HEK293T (cell line): ENCODE measurements around the gene TRAPPC12.

Source experiments
- ARNT ChIP-seq: fragments of 450-650 bp; IDR thresholded peaks from 2 replicates; pipeline ENCODE4 v1.6.1; 2017; ENCODE audit warnings: mild to moderate bottlenecking
- BHLHE40 ChIP-seq: fragments of 450-650 bp; IDR thresholded peaks from 2 replicates; pipeline ENCODE4 v1.6.1; 2016; ENCODE audit warnings: mild to moderate bottlenecking, moderate library complexity, borderline replicate concordance
- CTBP1 ChIP-seq: fragments of 450-650 bp; IDR thresholded peaks from 2 replicates; pipeline ENCODE4 v1.6.1; 2016; ENCODE audit warnings: borderline replicate concordance
- ELF4 ChIP-seq: fragments of 450-650 bp; IDR thresholded peaks from 2 replicates; pipeline ENCODE4 v1.6.1; 2017; ENCODE audit warnings: antibody characterized with exemption
- FOXA1 ChIP-seq: fragments of 450-650 bp; IDR thresholded peaks from 2 replicates; pipeline ENCODE4 v1.6.1; 2016; ENCODE audit warnings: mild to moderate bottlenecking
- FOXM1 ChIP-seq: fragments of 450-650 bp; IDR thresholded peaks from 2 replicates; pipeline ENCODE4 v1.6.1; 2017; ENCODE audit warnings: mild to moderate bottlenecking, borderline replicate concordance
- HDGF ChIP-seq: fragments of 450-650 bp; IDR thresholded peaks from 2 replicates; pipeline ENCODE4 v1.6.1; 2017; ENCODE audit warnings: antibody characterized with exemption, borderline replicate concordance
- L3MBTL2 ChIP-seq: fragments of 450-650 bp; conservative IDR thresholded peaks from 2 replicates; pipeline ENCODE4 v1.6.1; 2016; ENCODE audit warnings: mild to moderate bottlenecking
- NFRKB ChIP-seq: fragments of 450-650 bp; IDR thresholded peaks from 2 replicates; pipeline ENCODE4 v1.6.1; 2016; ENCODE audit warnings: mild to moderate bottlenecking, moderate library complexity
- PKNOX1 ChIP-seq: fragments of 450-650 bp; IDR thresholded peaks from 2 replicates; pipeline ENCODE4 v1.6.1; 2016
- SP1 ChIP-seq: fragments of 450-650 bp; IDR thresholded peaks from 2 replicates; pipeline ENCODE4 v1.6.1; 2017
- SUZ12 ChIP-seq: fragments of 450-650 bp; IDR thresholded peaks from 2 replicates; pipeline ENCODE4 v1.6.1; 2016; ENCODE audit warnings: mild to moderate bottlenecking
- TARDBP ChIP-seq: fragments of 450-650 bp; IDR thresholded peaks from 2 replicates; pipeline ENCODE4 v1.6.1; 2016
- ZNF384 ChIP-seq: fragments of 450-650 bp; IDR thresholded peaks from 2 replicates; pipeline ENCODE4 v1.6.1; 2016

- TF ChIP-seq SP1, result no peak
- TF ChIP-seq FOXM1, result no peak
- TF ChIP-seq BHLHE40, result no peak
- TF ChIP-seq ARNT, result no peak
- TF ChIP-seq HDGF, result no peak
- TF ChIP-seq PKNOX1, result no peak
- no peak for TF ChIP-seq TARDBP
- no peak for TF ChIP-seq ZNF384
- TF ChIP-seq ELF4, result no peak
- no peak for TF ChIP-seq SUZ12
- no peak for TF ChIP-seq CTBP1
- TF ChIP-seq NFRKB, result no peak
- TF ChIP-seq L3MBTL2, result no peak
- TF ChIP-seq FOXA1, result no peak
These were observed 119.4 kb downstream of the TRAPPC12 start for GRCh38 chr2:3498783-3499394.
